Lower leg skin (tissue), 3 donors: ENCODE data around the gene TOP2B.

ENCODE experiments used
- CTCF ChIP-seq, 3 donors: fragments of 450-650 bp; IDR thresholded peaks; one replicate each; pipeline ENCODE4 v1.5.1; 2016; ENCODE audit warnings: antibody characterized with exemption in 3 of 3, mild to moderate bottlenecking in 3 of 3, moderate library complexity in 2 of 3
- POLR2A ChIP-seq, 2 donors: fragments of 450-650 bp; IDR thresholded peaks; one replicate each; pipeline ENCODE4 v1.6.1; 2016 to 2017; ENCODE audit warnings: antibody characterized with exemption in 2 of 2, mild to moderate bottlenecking in 1 of 2, moderate library complexity in 1 of 2

GRCh38 chr3:25708036-25708435, 43.3 kb upstream of the TOP2B start:
- no peak for TF ChIP-seq CTCF (IDR thresholded peaks at IDR 0.05)
- TF ChIP-seq POLR2A (IDR thresholded peaks at IDR 0.05): no peak
